Brain microvascular endothelial cell (primary cell): ENCODE measurements around the gene AKT3.

Experiments used
- DNase-seq: peaks from one replicate; pipeline ENCODE4 v3.0.0-alpha.2; 2020
- H3K27ac ChIP-seq: fragments of 250-450 bp; sonication (Bioruptor Pico); 2 replicates; pipeline ENCODE4 v1.5.1; 2020; ENCODE audit warnings: mild to moderate bottlenecking, moderate library complexity
- H3K27me3 ChIP-seq: fragments of 250-450 bp; sonication (Bioruptor Pico); replicated peaks from 2 replicates; pipeline ENCODE4 v1.5.1; 2020; ENCODE audit warnings: mild to moderate bottlenecking
- H3K36me3 ChIP-seq: fragments of 250-450 bp; sonication (Bioruptor Pico); replicated peaks from 2 replicates; pipeline ENCODE4 v1.5.1; 2020; ENCODE audit warnings: mild to moderate bottlenecking
- H3K4me3 ChIP-seq: 2 replicates; pipeline ENCODE4 v1.5.1; 2011; ENCODE audit warnings: low read depth, mild to moderate bottlenecking, control low read depth, low read length, moderate library complexity
- in situ Hi-C: cut with HindIII; loops from 2 replicates; pipeline ENCODE4 v1.10.0; 2017; ENCODE audit warnings: low sequenced_read_pairs, low pct_ligation_motif_present
- TF ChIP-seq, protein P1 (sequence below): IDR thresholded peaks from 2 replicates; pipeline ENCODE4 v1.5.1; 2011; ENCODE audit warnings: low read depth, mild to moderate bottlenecking, moderate library complexity, low read length, control low read depth, inconsistent platforms; ENCODE audit errors: missing control alignments

The AKT3 gene

GRCh38 chr1:243609698-243610097 is 240.3 kb downstream of the AKT3 start:
- DNase-seq: no peak
- TF ChIP-seq, protein P1, sequence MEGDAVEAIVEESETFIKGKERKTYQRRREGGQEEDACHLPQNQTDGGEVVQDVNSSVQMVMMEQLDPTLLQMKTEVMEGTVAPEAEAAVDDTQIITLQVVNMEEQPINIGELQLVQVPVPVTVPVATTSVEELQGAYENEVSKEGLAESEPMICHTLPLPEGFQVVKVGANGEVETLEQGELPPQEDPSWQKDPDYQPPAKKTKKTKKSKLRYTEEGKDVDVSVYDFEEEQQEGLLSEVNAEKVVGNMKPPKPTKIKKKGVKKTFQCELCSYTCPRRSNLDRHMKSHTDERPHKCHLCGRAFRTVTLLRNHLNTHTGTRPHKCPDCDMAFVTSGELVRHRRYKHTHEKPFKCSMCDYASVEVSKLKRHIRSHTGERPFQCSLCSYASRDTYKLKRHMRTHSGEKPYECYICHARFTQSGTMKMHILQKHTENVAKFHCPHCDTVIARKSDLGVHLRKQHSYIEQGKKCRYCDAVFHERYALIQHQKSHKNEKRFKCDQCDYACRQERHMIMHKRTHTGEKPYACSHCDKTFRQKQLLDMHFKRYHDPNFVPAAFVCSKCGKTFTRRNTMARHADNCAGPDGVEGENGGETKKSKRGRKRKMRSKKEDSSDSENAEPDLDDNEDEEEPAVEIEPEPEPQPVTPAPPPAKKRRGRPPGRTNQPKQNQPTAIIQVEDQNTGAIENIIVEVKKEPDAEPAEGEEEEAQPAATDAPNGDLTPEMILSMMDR: no peak
- no peak overlapping the region for H3K27ac ChIP-seq
- in situ Hi-C loops: no loop called here
- H3K27me3 ChIP-seq: no peaks in the 10 kb centered on the region
- peaks cover 2% of the 10 kb centered on the region for H3K36me3 ChIP-seq
- H3K4me3 ChIP-seq: no peak overlapping the region

DNA sequence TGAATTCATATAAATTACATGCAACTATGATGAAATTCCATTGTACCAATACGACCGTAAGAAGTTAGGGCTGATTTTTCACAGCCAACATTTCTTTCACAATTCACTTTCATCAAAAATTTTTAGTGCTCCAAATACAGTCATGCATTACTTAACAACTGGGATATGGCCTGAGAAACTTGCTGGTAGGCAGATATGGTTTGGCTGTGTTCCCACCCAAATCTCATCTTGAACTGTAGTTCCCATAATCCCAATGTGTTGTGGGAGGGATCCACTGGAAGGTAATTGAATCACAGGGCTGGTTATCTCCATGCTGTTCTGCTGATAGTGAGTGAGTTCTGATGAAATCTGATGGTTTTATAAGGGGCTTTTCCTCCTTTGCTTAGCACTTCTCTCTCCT is 244.4 kb downstream of the AKT3 start:
- in situ Hi-C loops: no loop called here
- TF ChIP-seq, protein P1: no peak
- H3K27ac ChIP-seq: no peak overlapping the region
- H3K4me3 ChIP-seq: no peak overlapping the region
- DNase-seq: peak; percentile 65
- no peaks in the 10 kb centered on the region for H3K27me3 ChIP-seq
- no peaks in the 10 kb centered on the region for H3K36me3 ChIP-seq

DNA sequence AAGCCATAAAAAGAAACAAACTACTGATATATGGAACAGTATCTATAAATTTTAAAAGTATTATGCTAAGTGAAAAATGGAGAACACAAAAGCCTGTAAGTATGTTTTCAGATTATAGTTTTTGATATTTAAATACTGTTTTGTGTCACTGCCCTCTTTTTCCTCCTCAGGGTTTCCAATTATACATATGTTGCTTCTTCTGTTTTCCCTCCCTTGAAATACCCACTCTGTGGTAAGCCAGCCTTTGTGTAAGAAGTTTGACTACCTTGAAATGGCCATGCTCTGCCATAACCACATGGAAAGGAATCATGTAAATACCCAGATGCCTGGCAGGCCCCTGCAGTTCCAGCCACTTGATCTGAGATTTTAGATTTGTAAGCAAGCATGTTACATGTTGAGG is 248.3 kb downstream of the AKT3 start:
- in situ Hi-C loops: no loop called here
- DNase-seq: no peak
- TF ChIP-seq, protein P1: no peak
- no peak overlapping the region for H3K27ac ChIP-seq
- H3K27me3 ChIP-seq: no peaks in the 10 kb centered on the region
- no peaks in the 10 kb centered on the region for H3K36me3 ChIP-seq
- H3K4me3 ChIP-seq: no peak overlapping the region

DNA sequence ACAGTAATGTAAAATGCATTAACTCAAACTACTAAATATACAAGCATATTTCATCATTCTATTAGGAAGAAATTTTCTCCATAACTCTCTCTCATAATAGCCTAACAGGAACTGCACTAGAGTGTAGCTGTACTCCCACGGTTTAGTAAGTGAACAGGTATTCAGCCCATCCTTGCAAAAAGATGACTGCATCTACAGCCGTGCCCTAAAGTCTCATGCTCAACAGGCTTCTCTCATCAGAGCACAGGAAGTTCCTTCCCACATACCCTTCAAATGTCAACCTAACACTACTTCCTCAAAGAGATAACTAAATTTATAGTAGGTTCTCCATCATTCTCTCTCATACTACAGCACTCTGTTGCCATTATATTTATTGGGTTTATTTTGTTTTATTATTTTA is 251.6 kb downstream of the AKT3 start:
- TF ChIP-seq, protein P1: no peak
- Histone ChIP-seq H3K36me3 (no peaks in the 10 kb centered on the region), H3K27me3 (no peaks in the 10 kb centered on the region), H3K4me3 (no peak overlapping the region), H3K27ac (peak overlapping the region; percentile 91)
- DNase-seq: peak; percentile 89
- in situ Hi-C loops: no loop called here

GRCh38 chr1:243597383-243597782 is 252.7 kb downstream of the AKT3 start:
- no peaks in the 10 kb centered on the region for H3K36me3 ChIP-seq
- TF ChIP-seq, protein P1: no peak
- in situ Hi-C loops: no loop called here
- H3K27ac ChIP-seq: peak overlapping the region; percentile 91
- peak; percentile 20 for DNase-seq
- H3K4me3 ChIP-seq: no peak overlapping the region
- no peaks in the 10 kb centered on the region for H3K27me3 ChIP-seq

- no peaks in the 10 kb centered on the region for H3K36me3 ChIP-seq
- TF ChIP-seq, protein P1: no peak
- H3K4me3 ChIP-seq: no peak overlapping the region
- peak overlapping the region; percentile 91 for H3K27ac ChIP-seq
- in situ Hi-C loops: no loop called here
- DNase-seq: peak; percentile 80
- H3K27me3 ChIP-seq: no peaks in the 10 kb centered on the region
Measured at GRCh38 chr1:243596431-243597062, 253.5 kb downstream of the AKT3 start.
